Keratinocyte (primary cell): ENCODE data around the gene RAB14.

ENCODE experiments used
- EZH2 ChIP-seq: IDR thresholded peaks from one replicate; pipeline ENCODE4 v1.6.1; 2012; ENCODE audit warnings: inconsistent platforms, mild to moderate bottlenecking, low read length, moderate library complexity
- TF ChIP-seq, protein P1 (sequence below), 3 experiments: IDR thresholded peaks in 1 of 3; conservative IDR thresholded peaks in 1 of 3; optimal IDR thresholded peaks in 1 of 3; 2 replicates in 2 of 3; 3 replicates in 1 of 3; pipeline versions ENCODE3 to v1.5.1; 2011; ENCODE audit warnings: low read length in 3 of 3, mild to moderate bottlenecking in 3 of 3, moderate library complexity in 2 of 3, control low read depth in 1 of 3, inconsistent platforms in 1 of 3; ENCODE audit not compliant: insufficient read depth in 2 of 3; ENCODE audit errors: extremely low read depth in 1 of 3

DNA sequence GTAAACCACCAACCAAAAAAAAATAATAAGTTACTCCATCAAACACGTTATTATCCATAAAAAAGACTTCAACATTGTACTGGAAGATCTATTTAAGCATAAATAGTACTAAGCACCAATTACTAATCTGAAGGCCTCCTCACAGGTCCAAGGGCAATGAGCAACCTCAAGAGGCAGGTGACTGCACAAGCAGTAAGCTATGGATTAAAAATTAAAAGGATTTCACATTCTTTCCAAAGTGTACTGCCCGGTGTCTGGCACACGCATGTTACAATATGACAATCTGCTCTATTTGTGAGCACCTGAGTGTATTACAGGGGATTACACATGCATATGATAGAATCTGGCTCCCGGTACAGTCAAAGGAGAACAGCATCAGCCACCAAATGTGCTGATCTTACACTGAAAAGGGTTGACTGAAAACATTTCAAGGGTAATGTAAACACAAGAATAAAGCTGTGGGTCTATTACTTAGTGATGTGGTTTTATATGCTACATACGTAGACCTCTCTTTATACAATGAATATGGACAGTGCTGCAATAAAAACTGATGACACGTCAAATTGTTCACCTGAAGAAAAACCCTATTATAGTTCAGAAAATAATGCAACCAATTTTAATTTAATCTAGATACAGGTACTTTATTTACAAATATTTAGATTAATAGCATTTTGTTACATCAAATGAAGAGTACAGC lies 22.8 kb downstream of the RAB14 start:
- TF ChIP-seq, protein P1, sequence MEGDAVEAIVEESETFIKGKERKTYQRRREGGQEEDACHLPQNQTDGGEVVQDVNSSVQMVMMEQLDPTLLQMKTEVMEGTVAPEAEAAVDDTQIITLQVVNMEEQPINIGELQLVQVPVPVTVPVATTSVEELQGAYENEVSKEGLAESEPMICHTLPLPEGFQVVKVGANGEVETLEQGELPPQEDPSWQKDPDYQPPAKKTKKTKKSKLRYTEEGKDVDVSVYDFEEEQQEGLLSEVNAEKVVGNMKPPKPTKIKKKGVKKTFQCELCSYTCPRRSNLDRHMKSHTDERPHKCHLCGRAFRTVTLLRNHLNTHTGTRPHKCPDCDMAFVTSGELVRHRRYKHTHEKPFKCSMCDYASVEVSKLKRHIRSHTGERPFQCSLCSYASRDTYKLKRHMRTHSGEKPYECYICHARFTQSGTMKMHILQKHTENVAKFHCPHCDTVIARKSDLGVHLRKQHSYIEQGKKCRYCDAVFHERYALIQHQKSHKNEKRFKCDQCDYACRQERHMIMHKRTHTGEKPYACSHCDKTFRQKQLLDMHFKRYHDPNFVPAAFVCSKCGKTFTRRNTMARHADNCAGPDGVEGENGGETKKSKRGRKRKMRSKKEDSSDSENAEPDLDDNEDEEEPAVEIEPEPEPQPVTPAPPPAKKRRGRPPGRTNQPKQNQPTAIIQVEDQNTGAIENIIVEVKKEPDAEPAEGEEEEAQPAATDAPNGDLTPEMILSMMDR (optimal IDR thresholded peaks at IDR 0.05 in 1 of 3, IDR thresholded peaks at IDR 0.05 in 1 of 3, conservative IDR thresholded peaks at IDR 0.05 in 1 of 3; ENCODE audit: extremely low read depth in 1 of 3, insufficient read depth in 2 of 3, low read length in 3 of 3) = no peak
- no peak for TF ChIP-seq EZH2
